ENCODE data around the gene TAS1R3. TPM values are rescaled to one million over a fixed set of nuclear protein-coding genes. Genes with fewer than 3 reads are reported as not detected.

Gene TAS1R3
- total and polyA plus RNA-seq, 2 donors (not counting 1 experiment from before 2014, with no cell fraction given) = 4.1 to 11.7 TPM

DNA sequence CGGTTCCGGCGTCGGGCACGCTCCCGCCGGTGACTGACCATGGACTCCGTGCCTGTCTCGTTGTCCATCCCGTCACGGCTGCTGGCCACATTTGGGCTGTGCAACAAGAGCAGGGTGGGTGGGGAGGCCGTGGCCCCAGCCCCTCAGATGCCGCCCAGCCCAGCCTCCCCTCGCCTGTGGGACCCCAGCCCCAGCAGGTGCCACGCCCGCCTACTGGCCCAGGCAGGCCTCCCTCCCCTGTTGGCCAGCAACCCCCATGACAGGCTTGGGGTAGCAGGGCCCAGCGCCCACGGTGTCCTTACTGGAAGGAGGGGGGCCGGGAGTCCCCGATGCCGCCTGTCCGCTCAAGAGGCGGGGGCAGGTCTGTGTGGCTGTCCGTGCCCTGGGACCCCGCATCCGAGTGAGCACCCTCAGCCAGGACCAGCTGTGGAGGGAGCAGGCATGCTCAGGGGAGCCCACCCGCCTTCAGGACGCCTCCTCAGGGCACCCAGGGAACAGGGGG is 11.0 kb downstream of the TAS1R3 start:
- Histone ChIP-seq H3K4me2 (replicated peaks; ENCODE audit: low read depth, low read length, poor library complexity, severe bottlenecking) (no peak overlapping the region), H2AFZ (ENCODE audit: insufficient read depth, low read depth, low read length, poor library complexity, severe bottlenecking) (no peak overlapping the region), H3K27ac (ENCODE audit: low read length in 2 of 2) (no peak overlapping the region), H3K36me3 (replicated peaks in 1 of 2; ENCODE audit: control extremely low read depth in 1 of 2, control insufficient read depth in 1 of 2, extremely low read depth in 1 of 2, insufficient read depth in 2 of 2, low read length in 1 of 2) (peaks cover 0 to 12% of the 10 kb centered on the region in 2 experiments), H3K4me1 (ENCODE audit: control insufficient read depth in 2 of 2, insufficient read depth in 2 of 2, low read length in 2 of 2) (no peaks in the 10 kb centered on the region), H3K9ac (ENCODE audit: low read length) (no peak overlapping the region), H3K27me3 (replicated peaks in 1 of 4; ENCODE audit: control extremely low read depth in 1 of 4, control insufficient read depth in 3 of 4, insufficient read depth in 4 of 4, low read length in 3 of 4) (no peaks in the 10 kb centered on the region), H3K79me2 (ENCODE audit: control insufficient read depth, insufficient read depth, low read length) (peaks cover 19% of the 10 kb centered on the region), H4K20me1 (ENCODE audit: control insufficient read depth, insufficient read depth, low read length, poor library complexity, severe bottlenecking) (peaks cover 36% of the 10 kb centered on the region), H3K9me3 (ENCODE audit: control extremely low read depth in 1 of 3, control insufficient read depth in 2 of 3, insufficient read depth in 1 of 3, low read length in 2 of 3) (peaks cover 0 to 7% (median 0%) of the 10 kb centered on the region in 3 donors), H3K4me3 (ENCODE audit: control extremely low read depth in 1 of 5, extremely low read depth in 1 of 5, insufficient read depth in 1 of 5, low read depth in 2 of 5, low read length in 4 of 5) (no peak overlapping the region)
- 97% methylated on average over 28 of the region's 28 CpGs for WGBS (ENCODE audit: insufficient coverage)
- no peak overlapping the region for H3K27ac Mint-ChIP-seq
- TF ChIP-seq EZH2 (IDR thresholded peaks at IDR 0.05; ENCODE audit: borderline replicate concordance, insufficient read depth, low read depth, low read length, poor library complexity, severe bottlenecking) = no peak
- TF ChIP-seq, protein P1, sequence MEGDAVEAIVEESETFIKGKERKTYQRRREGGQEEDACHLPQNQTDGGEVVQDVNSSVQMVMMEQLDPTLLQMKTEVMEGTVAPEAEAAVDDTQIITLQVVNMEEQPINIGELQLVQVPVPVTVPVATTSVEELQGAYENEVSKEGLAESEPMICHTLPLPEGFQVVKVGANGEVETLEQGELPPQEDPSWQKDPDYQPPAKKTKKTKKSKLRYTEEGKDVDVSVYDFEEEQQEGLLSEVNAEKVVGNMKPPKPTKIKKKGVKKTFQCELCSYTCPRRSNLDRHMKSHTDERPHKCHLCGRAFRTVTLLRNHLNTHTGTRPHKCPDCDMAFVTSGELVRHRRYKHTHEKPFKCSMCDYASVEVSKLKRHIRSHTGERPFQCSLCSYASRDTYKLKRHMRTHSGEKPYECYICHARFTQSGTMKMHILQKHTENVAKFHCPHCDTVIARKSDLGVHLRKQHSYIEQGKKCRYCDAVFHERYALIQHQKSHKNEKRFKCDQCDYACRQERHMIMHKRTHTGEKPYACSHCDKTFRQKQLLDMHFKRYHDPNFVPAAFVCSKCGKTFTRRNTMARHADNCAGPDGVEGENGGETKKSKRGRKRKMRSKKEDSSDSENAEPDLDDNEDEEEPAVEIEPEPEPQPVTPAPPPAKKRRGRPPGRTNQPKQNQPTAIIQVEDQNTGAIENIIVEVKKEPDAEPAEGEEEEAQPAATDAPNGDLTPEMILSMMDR (IDR thresholded peaks at IDR 0.05) = no peak
- H3K4me1 Mint-ChIP-seq = peaks cover 4% of the 10 kb centered on the region
- ChIA-PET POLR2A (no interaction called here), CTCF (no interaction called here)
- no peaks in the 10 kb centered on the region for H3K27me3 Mint-ChIP-seq
- no peak for DNase-seq
- no peak overlapping the region for H3K4me3 Mint-ChIP-seq
- ATAC-seq (ENCODE audit: low read depth) = no peak
- intact Hi-C loops (cut with micrococcal nuclease) = no loop called here
- no peaks in the 10 kb centered on the region for H3K9me3 Mint-ChIP-seq (ENCODE audit: insufficient read depth)

DNA sequence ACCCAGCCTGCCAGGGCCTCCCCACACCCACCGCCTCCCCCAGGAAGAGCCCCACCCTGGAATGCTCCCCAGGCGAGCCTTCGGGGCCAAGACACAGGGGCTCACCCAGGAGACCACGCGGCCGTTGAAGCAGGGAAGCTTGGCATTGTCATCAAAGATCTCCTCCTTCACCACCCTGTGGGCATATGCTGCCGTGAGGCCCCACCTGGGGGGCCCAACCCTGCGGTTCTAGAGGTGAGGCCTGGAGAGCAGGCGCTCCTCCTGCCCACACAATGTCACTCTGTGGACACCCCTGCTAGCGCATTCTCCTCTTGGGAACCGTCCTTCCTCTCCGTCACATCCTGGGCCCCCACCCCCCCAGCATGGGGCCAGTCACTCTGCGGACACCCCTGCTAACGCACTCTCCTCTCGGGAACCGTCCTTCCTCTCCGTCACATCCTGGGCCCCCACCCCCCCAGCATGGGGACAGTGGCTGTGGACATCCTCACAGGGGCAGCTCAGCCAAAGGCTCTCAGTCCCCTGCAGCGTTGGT is 11.6 kb downstream of the TAS1R3 start:
- Histone ChIP-seq H3K27ac (ENCODE audit: low read length in 2 of 2) (no peak overlapping the region), H3K4me1 (ENCODE audit: control insufficient read depth in 2 of 2, insufficient read depth in 2 of 2, low read length in 2 of 2) (peaks cover 0 to 5% of the 10 kb centered on the region in 2 donors), H3K36me3 (replicated peaks in 1 of 2; ENCODE audit: control extremely low read depth in 1 of 2, control insufficient read depth in 1 of 2, extremely low read depth in 1 of 2, insufficient read depth in 2 of 2, low read length in 1 of 2) (peaks cover 0 to 12% of the 10 kb centered on the region in 2 experiments), H3K9me3 (ENCODE audit: control extremely low read depth in 1 of 3, control insufficient read depth in 2 of 3, insufficient read depth in 1 of 3, low read length in 2 of 3) (peaks cover 0 to 7% (median 0%) of the 10 kb centered on the region in 3 donors), H3K4me2 (replicated peaks; ENCODE audit: low read depth, low read length, poor library complexity, severe bottlenecking) (no peak overlapping the region), H4K20me1 (ENCODE audit: control insufficient read depth, insufficient read depth, low read length, poor library complexity, severe bottlenecking) (peaks cover 41% of the 10 kb centered on the region), H2AFZ (ENCODE audit: insufficient read depth, low read depth, low read length, poor library complexity, severe bottlenecking) (no peak overlapping the region), H3K79me2 (ENCODE audit: control insufficient read depth, insufficient read depth, low read length) (peaks cover 25% of the 10 kb centered on the region), H3K27me3 (replicated peaks in 1 of 4; ENCODE audit: control extremely low read depth in 1 of 4, control insufficient read depth in 3 of 4, insufficient read depth in 4 of 4, low read length in 3 of 4) (no peaks in the 10 kb centered on the region), H3K9ac (ENCODE audit: low read length) (no peak overlapping the region), H3K4me3 (ENCODE audit: control extremely low read depth in 1 of 5, extremely low read depth in 1 of 5, insufficient read depth in 1 of 5, low read depth in 2 of 5, low read length in 4 of 5) (no peak overlapping the region)
- Mint-ChIP-seq H3K4me1 (peaks cover 9% of the 10 kb centered on the region), H3K9me3 (ENCODE audit: insufficient read depth) (no peaks in the 10 kb centered on the region), H3K4me3 (no peak overlapping the region), H3K27ac (no peak overlapping the region), H3K27me3 (no peaks in the 10 kb centered on the region)
- TF ChIP-seq, protein P1 (IDR thresholded peaks at IDR 0.05) = no peak
- no peak for TF ChIP-seq EZH2 (IDR thresholded peaks at IDR 0.05; ENCODE audit: borderline replicate concordance, insufficient read depth, low read depth, low read length, poor library complexity, severe bottlenecking)
- 87% methylated on average over 12 of the region's 18 CpGs for WGBS (ENCODE audit: insufficient coverage)
- DNase-seq = no peak
- ChIA-PET CTCF (no interaction called here), POLR2A (no interaction called here)
- intact Hi-C loops (cut with micrococcal nuclease) = no loop called here
- no peak for ATAC-seq (ENCODE audit: low read depth)
